Measurements from ENCODE around the gene RGP1.

RGP1 gene

DNA sequence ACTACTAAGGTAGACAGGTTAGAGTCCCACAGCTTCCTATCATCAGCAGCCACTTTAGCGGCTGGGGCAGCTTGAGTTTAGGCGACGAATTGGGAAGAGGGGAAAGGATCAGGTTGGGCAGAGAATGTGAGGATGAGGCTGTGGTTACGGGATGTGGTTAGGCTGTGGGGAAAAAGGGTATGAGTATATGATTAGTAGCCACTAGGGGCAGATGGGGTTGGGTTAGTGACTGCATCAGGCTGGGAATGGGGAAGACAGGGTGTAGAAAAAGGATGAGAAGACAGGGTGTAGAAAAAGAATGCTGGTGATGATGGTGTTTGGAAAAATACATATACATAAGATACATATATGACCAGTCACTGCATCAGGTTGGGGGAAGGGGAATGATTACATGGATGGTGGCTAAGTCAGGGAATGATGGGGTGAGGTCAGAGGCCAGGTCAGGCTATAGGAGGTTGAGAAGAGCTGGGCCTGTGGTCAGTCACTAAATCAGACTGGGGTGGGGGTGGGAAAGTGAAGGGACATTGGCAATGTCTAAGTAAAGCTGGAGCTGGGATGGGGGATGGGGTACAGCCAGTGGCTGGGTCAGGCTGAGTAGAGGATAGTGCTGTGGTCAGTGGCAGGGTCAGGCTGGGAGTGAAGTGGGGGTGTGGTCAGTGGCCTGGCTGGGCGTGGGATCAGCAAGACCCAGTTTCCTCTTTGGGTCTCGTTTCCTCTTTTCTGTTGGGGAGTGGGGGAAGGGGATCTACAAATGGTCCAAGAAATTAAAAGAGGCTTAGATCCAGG, 19.2 kb upstream of the RGP1 start:
- Histone ChIP-seq H3K9me3 (ENCODE audit: control insufficient read depth, insufficient read depth, low read depth, low read length) (no peaks in the 10 kb centered on the region), H3K27ac (ENCODE audit: extremely low read depth, low read depth, low read length) (no peak overlapping the region), H3K4me1 (ENCODE audit: control insufficient read depth, insufficient read depth, low read length) (peaks cover 13% of the 10 kb centered on the region), H3K36me3 (ENCODE audit: control insufficient read depth in 2 of 2, insufficient read depth in 1 of 2, low read length in 2 of 2) (peaks cover 1 to 56% of the 10 kb centered on the region in 2 experiments; a peak in 2 of 3 replicates), H3K4me3 (ENCODE audit: low read depth, low read length) (no peak overlapping the region)
- POLR2A ChIA-PET, result interaction anchor here (3.4 to 4.2 kb wide), 4 partner anchors 10 to 83 kb away, joined by 21 to 73 read pairs (median 22); partner anchors contain the start of genes GBA2 and RGP1
- CTCF ChIA-PET, result interaction anchor here (0.6 to 8.0 kb wide), 29 partner anchors 8 to 742 kb away, joined by 3 to 88 read pairs (median 5); partner anchors contain the start of genes CCDC107 and RMRP
- TF ChIP-seq, protein P1, sequence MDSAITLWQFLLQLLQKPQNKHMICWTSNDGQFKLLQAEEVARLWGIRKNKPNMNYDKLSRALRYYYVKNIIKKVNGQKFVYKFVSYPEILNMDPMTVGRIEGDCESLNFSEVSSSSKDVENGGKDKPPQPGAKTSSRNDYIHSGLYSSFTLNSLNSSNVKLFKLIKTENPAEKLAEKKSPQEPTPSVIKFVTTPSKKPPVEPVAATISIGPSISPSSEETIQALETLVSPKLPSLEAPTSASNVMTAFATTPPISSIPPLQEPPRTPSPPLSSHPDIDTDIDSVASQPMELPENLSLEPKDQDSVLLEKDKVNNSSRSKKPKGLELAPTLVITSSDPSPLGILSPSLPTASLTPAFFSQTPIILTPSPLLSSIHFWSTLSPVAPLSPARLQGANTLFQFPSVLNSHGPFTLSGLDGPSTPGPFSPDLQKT (IDR thresholded peaks at IDR 0.05; ENCODE audit: borderline replicate concordance, low read depth, low read length), result no peak
- TF ChIP-seq PRDM1 (tag by site-specific recombination; IDR thresholded peaks at IDR 0.05), result peak; percentile 63
- TF ChIP-seq FEZF1 (tag by site-specific recombination; IDR thresholded peaks at IDR 0.05), result no peak
- no peak for TF ChIP-seq ZNF621 (tag by site-specific recombination; IDR thresholded peaks at IDR 0.05)
- TF ChIP-seq, protein P2, sequence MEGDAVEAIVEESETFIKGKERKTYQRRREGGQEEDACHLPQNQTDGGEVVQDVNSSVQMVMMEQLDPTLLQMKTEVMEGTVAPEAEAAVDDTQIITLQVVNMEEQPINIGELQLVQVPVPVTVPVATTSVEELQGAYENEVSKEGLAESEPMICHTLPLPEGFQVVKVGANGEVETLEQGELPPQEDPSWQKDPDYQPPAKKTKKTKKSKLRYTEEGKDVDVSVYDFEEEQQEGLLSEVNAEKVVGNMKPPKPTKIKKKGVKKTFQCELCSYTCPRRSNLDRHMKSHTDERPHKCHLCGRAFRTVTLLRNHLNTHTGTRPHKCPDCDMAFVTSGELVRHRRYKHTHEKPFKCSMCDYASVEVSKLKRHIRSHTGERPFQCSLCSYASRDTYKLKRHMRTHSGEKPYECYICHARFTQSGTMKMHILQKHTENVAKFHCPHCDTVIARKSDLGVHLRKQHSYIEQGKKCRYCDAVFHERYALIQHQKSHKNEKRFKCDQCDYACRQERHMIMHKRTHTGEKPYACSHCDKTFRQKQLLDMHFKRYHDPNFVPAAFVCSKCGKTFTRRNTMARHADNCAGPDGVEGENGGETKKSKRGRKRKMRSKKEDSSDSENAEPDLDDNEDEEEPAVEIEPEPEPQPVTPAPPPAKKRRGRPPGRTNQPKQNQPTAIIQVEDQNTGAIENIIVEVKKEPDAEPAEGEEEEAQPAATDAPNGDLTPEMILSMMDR (tag by site-specific recombination; IDR thresholded peaks at IDR 0.05), result peak; percentile 82; the same call in 1 of the 2 replicates
- TF ChIP-seq ZNF366 (tag by site-specific recombination; conservative IDR thresholded peaks at IDR 0.05), result 0 out of 2 replicates have a peak, but pooled peaks have one; percentile 42
- TF ChIP-seq ZNF175 (tag by site-specific recombination; IDR thresholded peaks at IDR 0.05), result no peak
- no peak for TF ChIP-seq ZNF785 (tag by site-specific recombination; IDR thresholded peaks at IDR 0.05)
- TF ChIP-seq, protein P3, sequence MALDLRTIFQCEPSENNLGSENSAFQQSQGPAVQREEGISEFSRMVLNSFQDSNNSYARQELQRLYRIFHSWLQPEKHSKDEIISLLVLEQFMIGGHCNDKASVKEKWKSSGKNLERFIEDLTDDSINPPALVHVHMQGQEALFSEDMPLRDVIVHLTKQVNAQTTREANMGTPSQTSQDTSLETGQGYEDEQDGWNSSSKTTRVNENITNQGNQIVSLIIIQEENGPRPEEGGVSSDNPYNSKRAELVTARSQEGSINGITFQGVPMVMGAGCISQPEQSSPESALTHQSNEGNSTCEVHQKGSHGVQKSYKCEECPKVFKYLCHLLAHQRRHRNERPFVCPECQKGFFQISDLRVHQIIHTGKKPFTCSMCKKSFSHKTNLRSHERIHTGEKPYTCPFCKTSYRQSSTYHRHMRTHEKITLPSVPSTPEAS (tag by site-specific recombination; IDR thresholded peaks at IDR 0.05), result no peak
- TF ChIP-seq, protein P4, sequence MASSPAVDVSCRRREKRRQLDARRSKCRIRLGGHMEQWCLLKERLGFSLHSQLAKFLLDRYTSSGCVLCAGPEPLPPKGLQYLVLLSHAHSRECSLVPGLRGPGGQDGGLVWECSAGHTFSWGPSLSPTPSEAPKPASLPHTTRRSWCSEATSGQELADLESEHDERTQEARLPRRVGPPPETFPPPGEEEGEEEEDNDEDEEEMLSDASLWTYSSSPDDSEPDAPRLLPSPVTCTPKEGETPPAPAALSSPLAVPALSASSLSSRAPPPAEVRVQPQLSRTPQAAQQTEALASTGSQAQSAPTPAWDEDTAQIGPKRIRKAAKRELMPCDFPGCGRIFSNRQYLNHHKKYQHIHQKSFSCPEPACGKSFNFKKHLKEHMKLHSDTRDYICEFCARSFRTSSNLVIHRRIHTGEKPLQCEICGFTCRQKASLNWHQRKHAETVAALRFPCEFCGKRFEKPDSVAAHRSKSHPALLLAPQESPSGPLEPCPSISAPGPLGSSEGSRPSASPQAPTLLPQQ (tag by site-specific recombination; IDR thresholded peaks at IDR 0.05), result no peak
- TF ChIP-seq GLIS1 (tag by site-specific recombination; IDR thresholded peaks at IDR 0.05), result no peak
- TF ChIP-seq, protein P5, sequence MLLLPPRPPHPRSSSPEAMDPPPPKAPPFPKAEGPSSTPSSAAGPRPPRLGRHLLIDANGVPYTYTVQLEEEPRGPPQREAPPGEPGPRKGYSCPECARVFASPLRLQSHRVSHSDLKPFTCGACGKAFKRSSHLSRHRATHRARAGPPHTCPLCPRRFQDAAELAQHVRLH (tag by site-specific recombination; IDR thresholded peaks at IDR 0.05), result no peak
- TF ChIP-seq, protein P6, sequence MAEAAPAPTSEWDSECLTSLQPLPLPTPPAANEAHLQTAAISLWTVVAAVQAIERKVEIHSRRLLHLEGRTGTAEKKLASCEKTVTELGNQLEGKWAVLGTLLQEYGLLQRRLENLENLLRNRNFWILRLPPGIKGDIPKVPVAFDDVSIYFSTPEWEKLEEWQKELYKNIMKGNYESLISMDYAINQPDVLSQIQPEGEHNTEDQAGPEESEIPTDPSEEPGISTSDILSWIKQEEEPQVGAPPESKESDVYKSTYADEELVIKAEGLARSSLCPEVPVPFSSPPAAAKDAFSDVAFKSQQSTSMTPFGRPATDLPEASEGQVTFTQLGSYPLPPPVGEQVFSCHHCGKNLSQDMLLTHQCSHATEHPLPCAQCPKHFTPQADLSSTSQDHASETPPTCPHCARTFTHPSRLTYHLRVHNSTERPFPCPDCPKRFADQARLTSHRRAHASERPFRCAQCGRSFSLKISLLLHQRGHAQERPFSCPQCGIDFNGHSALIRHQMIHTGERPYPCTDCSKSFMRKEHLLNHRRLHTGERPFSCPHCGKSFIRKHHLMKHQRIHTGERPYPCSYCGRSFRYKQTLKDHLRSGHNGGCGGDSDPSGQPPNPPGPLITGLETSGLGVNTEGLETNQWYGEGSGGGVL (tag by site-specific recombination; IDR thresholded peaks at IDR 0.05), result no peak
- TF ChIP-seq, protein P7, sequence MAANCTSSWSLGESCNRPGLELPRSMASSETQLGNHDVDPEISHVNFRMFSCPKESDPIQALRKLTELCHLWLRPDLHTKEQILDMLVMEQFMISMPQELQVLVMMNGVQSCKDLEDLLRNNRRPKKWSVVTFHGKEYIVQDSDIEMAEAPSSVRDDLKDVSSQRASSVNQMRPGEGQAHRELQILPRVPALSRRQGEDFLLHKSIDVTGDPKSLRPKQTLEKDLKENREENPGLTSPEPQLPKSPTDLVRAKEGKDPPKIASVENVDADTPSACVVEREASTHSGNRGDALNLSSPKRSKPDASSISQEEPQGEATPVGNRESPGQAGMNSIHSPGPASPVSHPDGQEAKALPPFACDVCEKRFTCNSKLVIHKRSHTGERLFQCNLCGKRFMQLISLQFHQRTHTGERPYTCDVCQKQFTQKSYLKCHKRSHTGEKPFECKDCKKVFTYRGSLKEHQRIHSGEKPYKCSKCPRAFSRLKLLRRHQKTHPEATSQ (tag by site-specific recombination; IDR thresholded peaks at IDR 0.05), result no peak
- no peak for TF ChIP-seq ZNF776 (tag by site-specific recombination; IDR thresholded peaks at IDR 0.05; ENCODE audit: borderline replicate concordance)
- TF ChIP-seq, protein P8, sequence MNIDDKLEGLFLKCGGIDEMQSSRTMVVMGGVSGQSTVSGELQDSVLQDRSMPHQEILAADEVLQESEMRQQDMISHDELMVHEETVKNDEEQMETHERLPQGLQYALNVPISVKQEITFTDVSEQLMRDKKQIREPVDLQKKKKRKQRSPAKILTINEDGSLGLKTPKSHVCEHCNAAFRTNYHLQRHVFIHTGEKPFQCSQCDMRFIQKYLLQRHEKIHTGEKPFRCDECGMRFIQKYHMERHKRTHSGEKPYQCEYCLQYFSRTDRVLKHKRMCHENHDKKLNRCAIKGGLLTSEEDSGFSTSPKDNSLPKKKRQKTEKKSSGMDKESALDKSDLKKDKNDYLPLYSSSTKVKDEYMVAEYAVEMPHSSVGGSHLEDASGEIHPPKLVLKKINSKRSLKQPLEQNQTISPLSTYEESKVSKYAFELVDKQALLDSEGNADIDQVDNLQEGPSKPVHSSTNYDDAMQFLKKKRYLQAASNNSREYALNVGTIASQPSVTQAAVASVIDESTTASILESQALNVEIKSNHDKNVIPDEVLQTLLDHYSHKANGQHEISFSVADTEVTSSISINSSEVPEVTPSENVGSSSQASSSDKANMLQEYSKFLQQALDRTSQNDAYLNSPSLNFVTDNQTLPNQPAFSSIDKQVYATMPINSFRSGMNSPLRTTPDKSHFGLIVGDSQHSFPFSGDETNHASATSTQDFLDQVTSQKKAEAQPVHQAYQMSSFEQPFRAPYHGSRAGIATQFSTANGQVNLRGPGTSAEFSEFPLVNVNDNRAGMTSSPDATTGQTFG (tag by site-specific recombination; IDR thresholded peaks at IDR 0.05; ENCODE audit: borderline replicate concordance), result no peak
- peak; percentile 20; the same call in 1 of the 2 replicates for TF ChIP-seq ZBTB17 (tag by site-specific recombination; IDR thresholded peaks at IDR 0.05)
- TF ChIP-seq ZNF654 (tag by site-specific recombination; IDR thresholded peaks at IDR 0.05; ENCODE audit: low read depth), result no peak
- TF ChIP-seq ZNF544 (tag by site-specific recombination; IDR thresholded peaks at IDR 0.05), result no peak
- TF ChIP-seq ZNF677 (tag by site-specific recombination; IDR thresholded peaks at IDR 0.05), result no peak
- no peak for TF ChIP-seq ZNF610 (tag by site-specific recombination; IDR thresholded peaks at IDR 0.05; ENCODE audit: borderline replicate concordance)
- no peak for TF ChIP-seq ZNF555 (tag by site-specific recombination; conservative IDR thresholded peaks at IDR 0.05)
- TF ChIP-seq ZFHX2 (tag by site-specific recombination; conservative IDR thresholded peaks at IDR 0.05), result no peak
- no peak for TF ChIP-seq ZSCAN16 (tag by site-specific recombination; IDR thresholded peaks at IDR 0.05)
- 0 out of 2 replicates have a peak, but pooled peaks have one; percentile 14 for TF ChIP-seq ZNF629 (tag by site-specific recombination; IDR thresholded peaks at IDR 0.05)

Measured in HEK293 (cell line).